Activated gamma-delta T cell treated with Interleukin-2 at 50 U/mL for 16 hours (primary cell): ENCODE measurements around the gene CLDN14.

Experiments used
- DNase-seq: peaks from one replicate; pipeline ENCODE4 v3.0.0-alpha.2; 2020

Gene CLDN14

DNA sequence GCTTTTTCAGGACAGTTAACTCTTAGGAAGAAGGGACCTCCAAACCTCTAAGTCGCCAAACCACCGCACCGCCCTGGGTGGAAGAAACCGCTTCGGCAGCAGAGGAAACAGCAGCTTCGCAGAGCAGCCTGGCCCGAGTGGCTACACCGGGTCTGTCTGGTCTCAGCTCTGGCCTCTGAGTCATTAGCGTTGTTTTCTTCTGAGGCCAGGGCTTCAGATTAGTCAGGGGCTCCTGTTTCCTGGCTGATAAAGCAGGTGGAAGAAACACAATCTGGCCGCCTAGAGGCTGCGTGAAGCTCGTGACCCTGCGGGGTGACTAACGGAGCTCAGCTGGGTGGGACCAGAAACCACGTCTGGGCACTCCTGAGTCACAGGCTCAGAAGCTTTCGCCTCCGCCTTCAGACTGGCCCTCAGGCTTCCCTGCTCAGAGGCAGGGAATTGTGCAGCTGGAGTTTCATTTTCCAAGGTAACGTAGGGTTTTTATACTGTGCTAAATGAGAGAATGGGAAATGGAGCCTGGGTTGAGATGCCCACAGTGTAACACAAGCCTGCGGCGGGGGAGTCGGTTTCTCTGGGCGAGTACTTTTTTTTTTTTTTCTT, 49.9 kb downstream of the CLDN14 start:
- DNase-seq, result peak; percentile 74

- no peak for DNase-seq
Observed at GRCh38 chr21:36428761-36429432, 51.0 kb downstream of the CLDN14 start.

GRCh38 chr21:36427502-36427901, 52.4 kb downstream of the CLDN14 start:
- DNase-seq, result no peak

DNA sequence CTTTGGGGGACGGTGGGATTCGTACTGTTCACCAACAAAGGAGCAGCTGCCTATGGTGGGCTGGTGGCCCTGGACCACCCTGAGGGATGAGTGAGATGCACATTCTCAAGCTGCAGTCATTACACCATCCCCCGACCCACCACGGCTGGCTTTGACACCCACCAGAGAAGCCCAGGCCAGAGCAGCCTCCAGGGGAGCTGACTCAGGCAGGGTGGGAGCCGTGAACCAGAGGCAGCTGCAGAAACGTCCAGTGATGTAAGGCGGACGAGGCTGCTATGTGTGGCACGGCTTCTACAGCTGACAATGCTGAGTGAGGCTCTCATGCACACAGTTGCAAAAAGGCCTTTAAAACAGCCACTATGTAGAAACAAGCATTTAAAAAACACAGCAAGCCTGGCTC, 54.6 kb downstream of the CLDN14 start:
- no peak for DNase-seq

- no peak for DNase-seq
Observed at GRCh38 chr21:36424592-36424991, 55.3 kb downstream of the CLDN14 start.

GRCh38 chr21:36423771-36424433, 56.0 kb downstream of the CLDN14 start:
- DNase-seq, result no peak

- peak; percentile 8 for DNase-seq
Observed at GRCh38 chr21:36422279-36423098, 57.4 kb downstream of the CLDN14 start.

GRCh38 chr21:36420571-36421339, 59.2 kb downstream of the CLDN14 start:
- DNase-seq, result no peak

DNA sequence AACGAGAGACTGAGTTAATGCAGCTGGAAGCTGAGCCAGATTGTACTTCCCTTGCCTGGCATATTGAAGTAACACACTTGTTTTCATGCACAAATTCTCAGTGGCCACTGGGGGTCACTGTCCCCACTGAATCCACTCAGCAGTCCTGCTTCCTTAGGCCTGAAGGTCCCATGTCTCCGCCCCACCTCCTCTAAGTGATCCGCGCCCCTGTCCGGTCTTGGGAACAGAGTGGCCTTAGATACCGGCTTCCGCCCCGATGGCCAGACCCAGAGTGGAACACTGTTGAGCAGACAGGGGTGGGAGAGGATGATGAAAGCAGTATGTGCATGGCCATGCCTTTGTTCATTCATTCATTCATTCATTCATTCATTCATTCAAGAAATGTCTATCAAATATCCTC, 59.9 kb downstream of the CLDN14 start:
- peak; percentile 45 for DNase-seq

DNA sequence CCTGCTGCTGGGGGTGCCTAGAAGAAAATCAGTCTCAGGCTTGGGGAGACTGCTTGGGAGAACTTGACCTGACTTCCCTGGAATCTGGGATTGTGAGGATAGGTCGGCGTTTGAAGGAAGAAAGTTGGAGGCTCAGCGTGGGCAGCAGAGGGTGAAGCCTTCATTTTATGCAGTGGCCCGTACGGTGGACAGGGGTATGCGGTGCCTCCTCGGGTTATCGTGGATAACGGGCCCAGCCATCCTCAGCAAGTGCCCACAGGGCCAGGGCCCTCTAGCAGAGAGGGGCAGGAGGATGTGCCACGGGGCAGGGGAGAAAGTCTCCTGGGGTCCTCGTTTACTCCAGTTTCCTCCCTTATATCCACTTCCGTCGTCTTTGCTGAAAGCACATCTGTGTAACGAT, 60.7 kb downstream of the CLDN14 start:
- DNase-seq, result no peak

DNA sequence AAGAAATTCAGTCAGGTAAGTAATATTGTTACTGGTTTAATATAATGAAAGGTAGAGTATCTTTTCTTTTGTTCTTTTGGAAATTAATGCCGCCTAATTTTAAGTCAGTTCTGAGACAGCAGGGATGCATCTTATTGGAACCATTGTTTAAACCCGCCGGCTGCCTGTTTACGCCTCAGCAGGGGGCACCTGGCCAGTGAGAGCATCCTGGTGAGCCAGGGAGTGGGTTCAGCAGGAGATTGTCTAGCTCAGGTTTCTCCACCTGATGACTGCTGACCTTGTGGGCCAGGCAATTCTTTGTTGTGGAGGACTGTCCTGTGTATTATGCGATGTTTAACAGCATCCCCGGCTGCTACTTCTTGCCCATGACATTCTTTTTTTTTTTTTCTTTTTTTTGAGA, 64.5 kb downstream of the CLDN14 start:
- no peak for DNase-seq

DNA sequence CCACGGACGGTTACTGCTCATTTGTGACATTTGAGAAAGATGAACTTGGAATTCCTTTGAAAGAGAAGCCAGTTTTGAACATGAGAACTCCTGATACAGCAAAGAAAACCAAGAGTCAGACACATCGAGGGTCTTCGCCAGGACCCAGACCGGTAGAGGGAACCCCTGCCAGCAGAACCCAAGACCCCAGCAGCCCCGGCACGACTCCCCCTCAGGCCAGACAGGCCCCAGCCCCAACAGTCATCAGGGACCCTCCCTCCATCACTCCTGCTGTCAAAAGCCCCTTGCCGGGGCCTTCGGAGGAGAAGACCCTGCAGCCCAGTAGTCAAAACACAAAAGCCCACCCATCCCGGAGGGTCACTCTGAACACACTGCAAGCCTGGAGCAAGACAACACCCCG, 67.0 kb downstream of the CLDN14 start:
- no peak for DNase-seq

DNA sequence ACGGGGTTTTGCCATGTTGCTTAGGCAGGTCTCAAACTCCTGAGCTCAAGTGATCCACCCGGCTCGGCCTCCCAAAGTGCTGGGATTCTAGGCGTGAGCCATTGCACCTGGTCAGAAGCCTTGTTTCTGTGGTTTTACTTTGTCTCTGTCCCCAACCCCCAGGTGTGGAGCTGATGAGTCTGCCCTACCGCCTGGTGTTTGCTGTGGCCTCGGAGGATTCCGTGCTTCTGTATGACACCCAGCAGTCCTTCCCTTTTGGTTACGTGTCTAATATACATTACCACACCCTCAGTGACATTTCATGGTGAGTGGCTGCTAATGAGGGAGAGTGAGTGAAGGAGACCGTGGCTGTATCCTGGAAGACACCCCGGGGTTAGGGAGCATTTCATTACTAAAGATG, 68.6 kb downstream of the CLDN14 start:
- no peak for DNase-seq
